HG03175 (cell line): ENCODE measurements around the gene ZNF669.

Experiments
- ATAC-seq: cut with Tn5 transposase; IDR thresholded peaks from one replicate; pipeline ENCODE4 v1.9.1; 2021; ENCODE audit warnings: mild to moderate bottlenecking, moderate library complexity; ENCODE audit not compliant: unreplicated experiment

The ZNF669 gene

GRCh38 chr1:247111700-247112478 lies 7.7 kb upstream of the ZNF669 start:
- no peak for ATAC-seq

GRCh38 chr1:247111259-247111699 lies 7.1 kb upstream of the ZNF669 start:
- ATAC-seq: no peak

- no peak for ATAC-seq
These were observed 6.6 kb upstream of the ZNF669 start for GRCh38 chr1:247110627-247111258.

- no peak for ATAC-seq
These were observed 3.5 kb upstream of the ZNF669 start for GRCh38 chr1:247107694-247108093.

GRCh38 chr1:247105966-247106365 lies 1.8 kb upstream of the ZNF669 start:
- no peak for ATAC-seq

- ATAC-seq: no peak
These were observed 809 bp upstream of the ZNF669 start for GRCh38 chr1:247104965-247105364.

- no peak for ATAC-seq
These were observed 1.8 kb downstream of the ZNF669 start for GRCh38 chr1:247102381-247102780.

- ATAC-seq: no peak
These were observed 3.4 kb downstream of the ZNF669 start for GRCh38 chr1:247100676-247101279.

- no peak for ATAC-seq
These were observed 7.2 kb downstream of the ZNF669 start for GRCh38 chr1:247096958-247097357.

GRCh38 chr1:247096544-247096943 lies 7.6 kb downstream of the ZNF669 start:
- no peak for ATAC-seq

GRCh38 chr1:247096112-247096511 lies 8.0 kb downstream of the ZNF669 start:
- no peak for ATAC-seq

GRCh38 chr1:247090455-247090854 lies 13.7 kb downstream of the ZNF669 start:
- ATAC-seq: no peak

GRCh38 chr1:247089616-247090375 lies 14.4 kb downstream of the ZNF669 start:
- ATAC-seq: no peak

- ATAC-seq: no peak
These were observed 15.2 kb downstream of the ZNF669 start for GRCh38 chr1:247088967-247089366.

- ATAC-seq: no peak
These were observed 16.9 kb downstream of the ZNF669 start for GRCh38 chr1:247087256-247087655.

- no peak for ATAC-seq
These were observed 18.8 kb downstream of the ZNF669 start for GRCh38 chr1:247085310-247085709.

GRCh38 chr1:247084771-247085170 lies 19.4 kb downstream of the ZNF669 start:
- no peak for ATAC-seq

GRCh38 chr1:247079141-247079874 lies 24.8 kb downstream of the ZNF669 start:
- no peak for ATAC-seq

- peak; percentile 99 for ATAC-seq
These were observed 25.7 kb downstream of the ZNF669 start, which contains the start of gene ZNF670 for GRCh38 chr1:247078258-247079140. ZNF670 (minus strand) TSS chr1:247078811; CDS start chr1:247078596, 215 bp downstream.

GRCh38 chr1:247077876-247078257 lies 26.3 kb downstream of the ZNF669 start:
- peak; percentile 24 for ATAC-seq
